Panc1 (cell line): Measurements from ENCODE around the gene SLC10A7. TPM values are rescaled to one million over a fixed set of nuclear protein-coding genes. Genes with fewer than 3 reads are reported as not detected.

Source experiments
- ATAC-seq: fragments of 200-7000 bp; cut with Tn5 transposase; 2 replicates; pipeline ENCODE4 v1.9.1; 2020; ENCODE audit warnings: mild to moderate bottlenecking, moderate library complexity
- BruUV-seq: library from RNA; stranded (reverse); fragments of 400-500 nt; replicated peaks from 2 replicates; lab custom pipeline; 2021; lab: Mats Ljungman, UMichigan
- CTCF ChIA-PET: fragments of 300-600 bp; sonication (Branson Sonifier 250); formaldehyde crosslinking; loops from one replicate; lab custom pipeline; 2022; ENCODE audit warnings: antibody characterized with exemption; lab: Charles Lee
- POLR2A ChIA-PET: fragments of 300-600 bp; sonication (Branson Sonifier 250); formaldehyde crosslinking; loops from one replicate; lab custom pipeline; 2022; ENCODE audit warnings: antibody characterized with exemption; lab: Charles Lee
- DNase-seq: peaks from one replicate; pipeline ENCODE4 v3.0.0-alpha.2; 2010; ENCODE audit warnings: low read depth, low spot score
- H3K27ac ChIP-seq: 2 replicates; pipeline ENCODE4 v1.5.1; 2011; ENCODE audit warnings: mild to moderate bottlenecking, low read length, inconsistent platforms
- H3K27me3 ChIP-seq: fragments of 200-500 bp; sonication (Bioruptor generic); 2 replicates; pipeline ENCODE4 v1.6.0; 2014; ENCODE audit warnings: low read length, inconsistent platforms; ENCODE audit not compliant: control insufficient read depth, insufficient read depth
- H3K36me3 ChIP-seq: fragments of 200-500 bp; sonication (Bioruptor generic); 2 replicates; pipeline ENCODE4 v1.5.1; 2014; ENCODE audit warnings: inconsistent platforms, mild to moderate bottlenecking, low read length, moderate library complexity; ENCODE audit not compliant: control insufficient read depth, insufficient read depth
- H3K4me1 ChIP-seq: 2 replicates; pipeline ENCODE4 v1.5.1; 2011; ENCODE audit warnings: inconsistent platforms, mild to moderate bottlenecking, low read length, moderate library complexity; ENCODE audit not compliant: control insufficient read depth, insufficient read depth
- H3K4me3 ChIP-seq, 2 experiments: 2 replicates each; pipeline ENCODE4 v1.5.1; 2011 to 2012; ENCODE audit warnings: low read depth in 2 of 2, low read length in 2 of 2, mild to moderate bottlenecking in 2 of 2, inconsistent platforms in 1 of 2, moderate library complexity in 1 of 2
- H3K9me3 ChIP-seq: fragments of 200-500 bp; sonication (Bioruptor generic); 2 replicates; pipeline ENCODE4 v1.5.1; 2014; ENCODE audit warnings: low read depth, mild to moderate bottlenecking, inconsistent platforms, low read length, moderate library complexity; ENCODE audit not compliant: control insufficient read depth, insufficient read depth
- CTCF ChIP-seq: fragments of 450-650 bp; IDR thresholded peaks from 2 replicates; pipeline ENCODE4 v1.5.1; 2017; ENCODE audit warnings: mild to moderate bottlenecking
- POLR2AphosphoS5 ChIP-seq: IDR thresholded peaks from 2 replicates; pipeline ENCODE4 v1.6.1; 2012; ENCODE audit warnings: mild to moderate bottlenecking, low read depth, low read length, moderate library complexity
- SIN3A ChIP-seq: IDR thresholded peaks from 2 replicates; pipeline ENCODE4 v1.6.1; 2012; ENCODE audit warnings: low read depth, mild to moderate bottlenecking, low read length, moderate library complexity, borderline replicate concordance; ENCODE audit not compliant: insufficient read depth
- TCF7L2 ChIP-seq: IDR thresholded peaks from 2 replicates; pipeline ENCODE4 v1.6.1; 2011; ENCODE audit warnings: mild to moderate bottlenecking, low read depth, low read length, inconsistent platforms
- in situ Hi-C: cut with HindIII; loops from 2 replicates; pipeline ENCODE4 v1.10.0; 2016; ENCODE audit warnings: low sequenced_read_pairs, low pct_unique_long_range_greater_than_20kb
- intact Hi-C: fragments of 100-400 bp; cut with micrococcal nuclease; formaldehyde crosslinking; loops from one replicate; pipeline ENCODE4 v1.10.0; 2022; ENCODE audit not compliant: unreplicated experiment
- total RNA-seq: library from RNA; stranded (reverse); gene quantifications from one replicate; pipeline ENCODE4 v1.2.1, GENCODE V29; 2021; ENCODE audit not compliant: unreplicated experiment
- TF ChIP-seq, protein P1 (sequence below), 2 experiments: IDR thresholded peaks; 2 replicates each; pipeline ENCODE4 v1.6.1; 2011 to 2012; ENCODE audit warnings: low read depth in 2 of 2, control low read depth in 1 of 2, low read length in 1 of 2, mild to moderate bottlenecking in 1 of 2, moderate library complexity in 1 of 2; ENCODE audit not compliant: insufficient read depth in 1 of 2

SLC10A7 gene
- total RNA-seq, 1 experiment from 2014 or later: 1.5 TPM

DNA sequence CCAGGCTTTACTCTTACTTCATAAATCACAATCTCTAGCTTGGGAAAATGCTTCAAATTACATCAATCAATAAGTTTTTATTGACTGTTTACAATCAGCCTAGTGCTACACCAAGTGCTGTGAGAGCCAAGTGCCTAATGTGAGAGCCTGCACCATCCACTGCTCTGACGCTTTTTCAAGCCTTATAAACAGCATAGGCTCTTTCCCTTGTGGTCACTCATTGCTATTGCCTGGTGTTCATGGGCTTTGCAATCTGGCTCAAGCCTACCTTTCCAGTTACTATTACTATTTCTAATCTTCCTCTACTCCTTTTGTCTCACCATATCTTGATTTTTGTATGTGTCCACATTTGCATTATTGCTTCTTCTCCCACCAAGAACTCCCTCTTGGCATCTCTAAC lies 230.4 kb downstream of the SLC10A7 start:
- intact Hi-C loops: no loop called here
- Histone ChIP-seq H3K4me3 (no peak overlapping the region), H3K36me3 (no peaks in the 10 kb centered on the region), H3K9me3 (no peaks in the 10 kb centered on the region), H3K27me3 (no peaks in the 10 kb centered on the region), H3K27ac (no peak overlapping the region), H3K4me1 (no peaks in the 10 kb centered on the region)
- ATAC-seq (no peak), DNase-seq (no peak)
- in situ Hi-C loops: no loop called here
- POLR2A ChIA-PET: no interaction called here
- no peak for TF ChIP-seq CTCF
- BruUV-seq: no TSS peak
- CTCF ChIA-PET: no interaction called here

- Histone ChIP-seq H3K36me3 (no peaks in the 10 kb centered on the region), H3K27ac (no peak overlapping the region), H3K4me3 (no peak overlapping the region), H3K4me1 (no peaks in the 10 kb centered on the region), H3K27me3 (no peaks in the 10 kb centered on the region), H3K9me3 (no peaks in the 10 kb centered on the region)
- ATAC-seq (no peak), DNase-seq (no peak)
- TF ChIP-seq SIN3A: no peak
- TF ChIP-seq, protein P1, sequence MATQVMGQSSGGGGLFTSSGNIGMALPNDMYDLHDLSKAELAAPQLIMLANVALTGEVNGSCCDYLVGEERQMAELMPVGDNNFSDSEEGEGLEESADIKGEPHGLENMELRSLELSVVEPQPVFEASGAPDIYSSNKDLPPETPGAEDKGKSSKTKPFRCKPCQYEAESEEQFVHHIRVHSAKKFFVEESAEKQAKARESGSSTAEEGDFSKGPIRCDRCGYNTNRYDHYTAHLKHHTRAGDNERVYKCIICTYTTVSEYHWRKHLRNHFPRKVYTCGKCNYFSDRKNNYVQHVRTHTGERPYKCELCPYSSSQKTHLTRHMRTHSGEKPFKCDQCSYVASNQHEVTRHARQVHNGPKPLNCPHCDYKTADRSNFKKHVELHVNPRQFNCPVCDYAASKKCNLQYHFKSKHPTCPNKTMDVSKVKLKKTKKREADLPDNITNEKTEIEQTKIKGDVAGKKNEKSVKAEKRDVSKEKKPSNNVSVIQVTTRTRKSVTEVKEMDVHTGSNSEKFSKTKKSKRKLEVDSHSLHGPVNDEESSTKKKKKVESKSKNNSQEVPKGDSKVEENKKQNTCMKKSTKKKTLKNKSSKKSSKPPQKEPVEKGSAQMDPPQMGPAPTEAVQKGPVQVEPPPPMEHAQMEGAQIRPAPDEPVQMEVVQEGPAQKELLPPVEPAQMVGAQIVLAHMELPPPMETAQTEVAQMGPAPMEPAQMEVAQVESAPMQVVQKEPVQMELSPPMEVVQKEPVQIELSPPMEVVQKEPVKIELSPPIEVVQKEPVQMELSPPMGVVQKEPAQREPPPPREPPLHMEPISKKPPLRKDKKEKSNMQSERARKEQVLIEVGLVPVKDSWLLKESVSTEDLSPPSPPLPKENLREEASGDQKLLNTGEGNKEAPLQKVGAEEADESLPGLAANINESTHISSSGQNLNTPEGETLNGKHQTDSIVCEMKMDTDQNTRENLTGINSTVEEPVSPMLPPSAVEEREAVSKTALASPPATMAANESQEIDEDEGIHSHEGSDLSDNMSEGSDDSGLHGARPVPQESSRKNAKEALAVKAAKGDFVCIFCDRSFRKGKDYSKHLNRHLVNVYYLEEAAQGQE (IDR thresholded peaks at IDR 0.05; ENCODE audit: insufficient read depth in 1 of 2, low read depth in 2 of 2, low read length in 1 of 2): no peak
- TF ChIP-seq POLR2AphosphoS5: no peak
- no peak for TF ChIP-seq TCF7L2
- TF ChIP-seq CTCF: no peak
- POLR2A ChIA-PET: no interaction called here
- CTCF ChIA-PET: no interaction called here
- BruUV-seq: no TSS peak
- in situ Hi-C loops (no loop called here), intact Hi-C loops (no loop called here)
Measured at GRCh38 chr4:146288193-146288592, 233.5 kb downstream of the SLC10A7 start.

DNA sequence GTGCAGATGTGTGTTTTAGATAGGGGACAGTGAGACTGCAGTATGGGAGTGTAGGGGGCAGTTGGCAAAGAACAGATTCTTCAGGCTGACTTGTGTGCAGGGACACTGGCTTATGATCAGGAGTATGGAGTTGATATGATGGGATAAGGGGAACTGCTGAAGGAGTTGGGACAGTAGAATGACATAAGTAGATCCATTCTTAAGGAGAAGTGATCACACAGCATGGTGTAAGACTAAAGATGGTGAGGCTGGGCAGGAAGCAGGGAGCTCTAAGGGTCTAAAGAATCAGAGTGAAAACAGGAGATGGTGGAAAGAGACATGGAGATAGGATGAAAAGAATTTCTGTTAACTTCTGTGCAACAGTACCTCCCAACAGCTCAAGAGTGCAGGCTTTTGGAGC lies 236.7 kb downstream of the SLC10A7 start:
- ATAC-seq: no peak
- H3K27ac ChIP-seq: no peak overlapping the region
- no peak for DNase-seq
- intact Hi-C loops: no loop called here
- in situ Hi-C loops: no loop called here
- no peaks in the 10 kb centered on the region for H3K9me3 ChIP-seq
- no peak overlapping the region for H3K4me3 ChIP-seq
- no TSS peak for BruUV-seq
- TF ChIP-seq, protein P1 (IDR thresholded peaks at IDR 0.05; ENCODE audit: insufficient read depth in 1 of 2, low read depth in 2 of 2, low read length in 1 of 2): no peak
- H3K27me3 ChIP-seq: no peaks in the 10 kb centered on the region
- H3K4me1 ChIP-seq: no peaks in the 10 kb centered on the region
- ChIA-PET CTCF (no interaction called here), POLR2A (no interaction called here)
- no peaks in the 10 kb centered on the region for H3K36me3 ChIP-seq
